Stimulated activated CD4-positive, alpha-beta T cell treated with anti-CD3 and anti-CD28 coated beads, Interleukin-2, amount 100 ng/mL, for 24 hours (primary cell): ENCODE results near the gene CYBC1.

ENCODE experiments used
- DNase-seq, 2 donors: peaks; one replicate each; pipeline ENCODE4 v3.0.0-alpha.2; 2020

Gene CYBC1

GRCh38 chr17:82446649-82447048 lies 3.9 kb downstream of the CYBC1 start:
- no peak for DNase-seq

DNA sequence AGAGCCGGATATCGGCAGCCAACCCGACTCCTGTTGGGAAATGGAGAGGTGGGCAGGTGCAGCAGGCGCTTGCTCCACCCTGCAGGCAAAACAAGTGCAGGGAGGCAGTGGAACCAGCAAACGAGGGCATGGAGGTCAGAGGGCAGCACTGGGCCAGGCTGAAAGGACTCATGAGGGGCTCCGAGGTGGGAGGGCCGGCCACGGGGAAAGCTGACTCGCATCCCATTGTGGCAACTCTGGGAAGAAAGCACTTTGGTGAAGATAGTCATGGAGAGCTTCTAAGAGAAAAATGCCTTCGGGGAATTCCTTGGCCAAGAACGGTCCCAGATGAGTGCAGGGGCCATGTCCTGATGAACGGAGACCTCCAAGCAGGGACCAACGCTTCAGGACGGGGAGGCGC lies 4.4 kb downstream of the CYBC1 start:
- DNase-seq = no peak

GRCh38 chr17:82445542-82445941 lies 5.0 kb downstream of the CYBC1 start:
- no peak for DNase-seq

DNA sequence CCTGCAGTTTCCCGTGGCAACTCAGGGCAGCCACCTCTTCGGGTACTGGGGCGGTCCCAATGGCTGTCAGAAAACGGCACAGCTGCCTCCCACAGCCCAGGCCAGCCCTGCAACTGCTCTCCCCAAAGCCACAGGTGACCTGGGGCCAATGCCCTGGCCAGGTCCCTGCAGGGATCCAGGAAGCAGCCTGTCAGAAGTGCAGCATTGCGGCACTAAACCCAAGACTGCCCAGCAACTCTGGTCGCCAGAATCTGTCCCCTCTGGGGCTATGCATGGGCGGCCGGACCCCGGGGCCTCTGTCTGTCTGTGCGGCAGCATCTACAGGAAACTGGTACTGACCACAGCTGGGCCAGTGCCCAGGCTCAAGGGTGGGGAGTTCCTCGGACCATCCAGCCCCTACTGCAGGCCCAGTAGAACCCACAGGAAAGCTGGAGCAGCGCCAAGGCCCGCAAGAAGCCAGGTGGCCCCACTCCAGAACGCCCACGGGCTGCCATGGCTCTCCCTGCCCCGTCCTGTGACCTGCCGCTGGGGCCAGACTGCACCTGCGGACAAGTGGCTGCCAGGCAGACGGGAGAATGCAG lies 5.5 kb downstream of the CYBC1 start:
- DNase-seq = no peak

- no peak for DNase-seq
These were observed 6.2 kb downstream of the CYBC1 start for GRCh38 chr17:82444284-82444893.

- DNase-seq = no peak
These were observed 6.9 kb downstream of the CYBC1 start for GRCh38 chr17:82443465-82444283.

DNA sequence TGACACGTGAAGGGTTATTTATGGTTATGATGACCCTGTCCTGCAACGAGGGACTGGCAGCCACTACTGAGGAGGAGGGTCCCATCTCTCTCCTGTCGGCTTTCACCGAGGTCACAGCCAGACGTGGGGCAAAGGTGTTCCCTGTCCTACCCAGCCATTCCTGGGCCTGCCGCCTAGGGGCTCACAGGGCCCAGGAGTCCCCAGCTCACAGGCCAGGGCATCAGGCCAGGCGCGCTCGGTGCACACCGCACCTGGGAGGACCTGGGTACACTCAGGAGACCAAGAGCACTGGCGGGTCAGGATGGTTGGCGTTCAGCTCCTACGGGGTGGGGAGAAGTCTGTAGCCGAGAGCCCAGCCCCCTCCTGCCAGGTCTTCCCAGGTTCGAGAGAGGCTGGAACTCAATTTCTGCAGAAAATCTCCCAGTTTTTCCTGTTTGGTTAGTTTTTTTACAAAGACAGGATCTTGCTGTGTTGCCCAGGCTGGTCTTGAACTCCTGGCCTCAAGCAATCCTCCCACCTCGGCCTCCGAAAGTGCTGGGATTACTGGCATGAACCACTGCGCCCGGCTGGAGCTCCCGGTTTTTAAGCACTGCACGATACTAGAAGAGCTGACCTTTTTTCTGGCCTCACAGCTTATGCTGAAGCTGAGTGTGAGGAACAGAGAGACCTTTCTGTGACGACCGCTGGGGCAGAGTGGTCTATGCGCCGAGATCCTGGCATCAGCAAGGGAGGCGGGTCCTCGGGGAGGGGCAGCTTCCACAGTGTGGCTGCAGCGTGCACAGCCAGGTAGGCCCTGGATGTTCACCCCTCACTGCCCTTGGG lies 7.7 kb downstream of the CYBC1 start:
- DNase-seq = no peak

GRCh38 chr17:82441691-82442487 lies 8.7 kb downstream of the CYBC1 start:
- DNase-seq = no peak

- no peak for DNase-seq
These were observed 9.4 kb downstream of the CYBC1 start for GRCh38 chr17:82440991-82441627.

- DNase-seq = no peak
These were observed 10.0 kb downstream of the CYBC1 start for GRCh38 chr17:82440469-82440981.

- DNase-seq = no peak
These were observed 10.7 kb downstream of the CYBC1 start for GRCh38 chr17:82439829-82440365.

GRCh38 chr17:82439194-82439828 lies 11.2 kb downstream of the CYBC1 start:
- no peak for DNase-seq

DNA sequence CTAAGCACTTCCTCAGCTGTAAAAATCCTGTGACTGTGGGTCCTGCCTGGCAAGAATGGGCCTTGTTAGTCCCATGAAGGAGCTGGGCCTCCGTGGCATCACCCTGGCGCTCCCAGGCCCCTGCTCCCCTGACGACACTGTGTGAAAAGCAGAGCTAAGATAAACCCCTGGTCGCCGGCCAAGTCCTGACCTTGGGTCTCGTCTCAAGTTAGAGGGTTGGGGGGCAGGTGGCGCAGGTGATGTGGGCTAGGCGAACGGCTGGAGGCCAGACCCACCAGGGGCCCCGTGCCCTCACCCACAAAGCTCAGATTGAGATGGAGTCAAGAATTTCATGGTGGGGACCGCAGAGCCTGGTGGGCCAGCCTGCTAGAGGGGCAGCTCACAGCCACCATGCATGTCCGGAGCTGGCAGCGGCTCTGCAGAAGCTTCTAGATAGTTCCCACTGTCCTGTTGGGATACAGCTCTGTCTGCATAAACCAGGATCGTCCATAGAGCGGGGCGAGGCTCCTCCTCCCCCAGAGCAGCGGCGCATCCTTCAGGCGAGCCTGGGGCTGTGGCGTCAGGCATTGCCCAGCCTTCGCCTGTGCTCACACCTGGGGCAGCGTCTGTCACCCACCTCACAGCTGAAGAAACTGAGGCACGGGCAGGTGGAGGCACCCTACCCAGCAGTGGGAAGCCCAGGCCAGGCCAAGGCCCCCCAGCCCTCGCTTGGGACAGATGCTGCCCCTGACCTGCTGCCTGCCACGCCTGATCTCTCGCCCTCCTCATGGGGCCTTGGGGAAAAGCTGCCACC lies 12.0 kb downstream of the CYBC1 start:
- DNase-seq = no peak

DNA sequence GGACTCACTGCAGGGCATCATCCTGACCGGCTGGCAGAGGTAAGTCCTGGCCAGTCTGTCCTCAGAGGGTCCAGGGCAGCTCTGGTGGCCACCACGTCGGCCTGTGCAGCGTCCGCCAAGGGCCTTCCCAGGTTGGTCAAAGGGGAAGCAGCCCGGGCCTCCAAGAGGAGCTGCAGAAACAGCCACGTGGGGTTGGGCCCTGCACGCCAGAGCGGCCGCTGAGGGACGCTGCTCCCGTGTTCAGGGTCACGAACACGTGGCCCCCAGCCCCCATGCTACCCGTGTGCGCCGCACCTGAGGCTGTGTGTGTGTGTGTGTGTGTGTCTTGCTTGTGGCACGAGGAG lies 13.3 kb downstream of the CYBC1 start:
- no peak for DNase-seq

DNA sequence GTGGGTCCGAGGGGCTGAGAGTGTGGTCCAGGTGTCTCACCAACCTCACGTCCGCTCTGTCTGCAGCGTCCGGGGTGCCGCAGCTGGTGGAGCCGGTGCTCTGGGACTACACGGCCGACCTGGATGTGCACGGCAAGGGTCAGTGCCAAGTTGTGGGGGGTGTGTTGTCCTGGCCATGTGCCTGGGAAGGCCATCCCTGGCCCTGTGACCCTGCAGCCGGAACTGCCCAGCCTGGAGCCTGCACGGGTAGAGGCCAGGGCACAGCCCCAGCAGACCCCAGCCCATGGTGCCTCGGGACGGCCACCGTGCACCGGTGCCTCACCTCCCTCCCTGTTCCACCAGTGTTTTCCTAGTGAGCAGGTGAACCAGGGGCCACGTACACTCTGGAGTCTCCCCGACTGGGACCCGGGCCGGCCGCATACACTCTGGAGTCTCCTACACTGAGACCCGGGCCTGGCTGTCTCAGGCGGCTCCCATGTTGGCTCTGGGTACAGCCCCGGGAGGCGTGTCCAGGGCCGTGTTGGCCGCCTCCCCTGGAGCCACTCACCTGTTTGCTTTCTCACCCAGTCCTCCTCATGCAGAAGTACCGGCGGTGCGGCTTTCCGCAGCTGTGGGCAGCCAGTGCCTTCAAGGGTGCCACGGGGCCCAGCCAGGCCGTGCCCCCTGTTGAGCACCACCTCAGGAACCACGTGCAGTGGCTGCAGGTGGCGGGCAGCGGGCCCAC lies 13.8 kb downstream of the CYBC1 start:
- no peak for DNase-seq

- DNase-seq = no peak
These were observed 14.7 kb downstream of the CYBC1 start for GRCh38 chr17:82435601-82436583.

DNA sequence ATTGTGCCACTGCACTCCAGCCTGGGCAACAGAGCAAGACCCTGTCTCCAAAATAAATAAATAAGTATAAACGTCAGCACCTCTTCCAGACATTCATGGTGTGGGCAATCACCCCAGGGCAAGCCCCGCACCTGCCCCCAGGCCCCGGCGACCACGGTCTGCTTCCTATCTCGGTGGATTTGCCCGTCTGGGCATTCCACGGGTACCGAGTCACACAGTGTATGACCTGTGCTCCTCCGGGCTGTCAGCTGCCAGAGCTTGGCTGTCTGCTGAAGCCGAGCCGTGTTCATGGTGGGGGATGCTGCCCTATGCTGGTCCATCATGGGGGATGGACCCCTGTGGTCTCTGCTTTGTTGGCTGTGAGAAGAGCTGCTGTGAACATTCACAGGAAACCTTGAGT lies 15.4 kb downstream of the CYBC1 start:
- DNase-seq = no peak

DNA sequence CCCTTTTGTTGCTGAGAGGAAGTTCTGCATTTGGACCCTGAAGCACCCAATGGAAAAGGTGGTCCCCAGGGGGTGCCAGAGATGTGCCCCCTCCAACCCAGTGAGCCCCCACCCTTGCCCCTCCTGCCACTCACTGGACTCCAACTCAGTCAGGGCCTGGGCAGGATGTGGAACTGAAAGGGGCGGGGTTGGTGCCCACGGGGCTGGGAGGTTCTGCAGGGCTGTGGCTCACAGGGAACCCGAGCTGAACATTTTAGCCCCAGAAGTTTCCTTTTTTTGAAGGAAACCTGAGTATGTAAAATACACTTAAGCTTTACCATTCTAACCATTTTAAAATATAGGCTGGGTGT lies 16.4 kb downstream of the CYBC1 start:
- DNase-seq = no peak
